GM18511 (cell line): ENCODE data around the gene SLC15A2.

Experiments used
- ATAC-seq: cut with Tn5 transposase; IDR thresholded peaks from one replicate; pipeline ENCODE4 v1.9.1; 2021; ENCODE audit warnings: mild to moderate bottlenecking, moderate library complexity; ENCODE audit not compliant: unreplicated experiment

SLC15A2 gene

GRCh38 chr3:121979246-121979645, 85.0 kb downstream of the SLC15A2 start:
- ATAC-seq: no peak

- ATAC-seq: peak; percentile 85
Observed at GRCh38 chr3:121979734-121980449, 85.7 kb downstream of the SLC15A2 start.

- peak; percentile 33 for ATAC-seq
Observed at GRCh38 chr3:121980450-121980796, 86.2 kb downstream of the SLC15A2 start.

- ATAC-seq: no peak
Observed at GRCh38 chr3:121981473-121981872, 87.3 kb downstream of the SLC15A2 start.

GRCh38 chr3:121985846-121986245, 91.6 kb downstream of the SLC15A2 start:
- ATAC-seq: no peak

GRCh38 chr3:121988146-121988545, 93.9 kb downstream of the SLC15A2 start:
- ATAC-seq: no peak

- ATAC-seq: no peak
Observed at GRCh38 chr3:121989943-121990342, 95.7 kb downstream of the SLC15A2 start.

- peak; percentile 66 for ATAC-seq
Observed at GRCh38 chr3:121992601-121993560, 98.7 kb downstream of the SLC15A2 start.
